ENCODE measurements around the gene RIMS4.

Gene RIMS4

DNA sequence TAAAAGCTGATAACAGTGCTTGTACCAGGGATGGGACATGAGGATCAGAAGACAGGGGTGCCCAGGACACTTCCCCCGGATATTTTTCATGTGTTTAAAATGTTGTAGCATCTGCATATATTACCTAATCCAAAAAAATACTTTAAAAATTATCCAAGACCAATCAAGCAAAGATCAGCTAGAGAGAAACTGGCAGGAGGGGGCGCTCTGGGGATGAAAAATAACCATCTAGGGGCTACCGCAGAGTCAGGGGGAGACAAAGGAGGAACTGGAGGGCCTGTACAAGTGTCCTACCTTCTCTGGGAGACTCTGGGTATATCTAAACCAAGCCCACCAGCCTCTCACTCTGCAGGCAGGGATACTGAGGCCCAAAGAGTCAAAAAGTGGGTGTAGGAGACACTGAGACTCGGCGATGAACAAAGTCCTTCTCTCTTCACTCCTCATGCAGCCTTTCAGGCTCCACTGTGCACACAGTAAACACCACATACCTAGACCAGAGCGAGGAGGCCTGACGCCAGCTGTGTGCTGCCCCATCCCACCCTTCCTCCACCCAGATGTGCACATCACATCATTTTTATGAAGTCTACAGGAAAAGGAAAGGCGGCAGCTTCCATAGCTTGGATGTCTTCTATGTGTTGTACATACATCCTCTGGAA, 9.8 kb downstream of the RIMS4 start:
- Histone ChIP-seq H3K4me3 (no peak overlapping the region), H3K27ac (no peak overlapping the region)

DNA sequence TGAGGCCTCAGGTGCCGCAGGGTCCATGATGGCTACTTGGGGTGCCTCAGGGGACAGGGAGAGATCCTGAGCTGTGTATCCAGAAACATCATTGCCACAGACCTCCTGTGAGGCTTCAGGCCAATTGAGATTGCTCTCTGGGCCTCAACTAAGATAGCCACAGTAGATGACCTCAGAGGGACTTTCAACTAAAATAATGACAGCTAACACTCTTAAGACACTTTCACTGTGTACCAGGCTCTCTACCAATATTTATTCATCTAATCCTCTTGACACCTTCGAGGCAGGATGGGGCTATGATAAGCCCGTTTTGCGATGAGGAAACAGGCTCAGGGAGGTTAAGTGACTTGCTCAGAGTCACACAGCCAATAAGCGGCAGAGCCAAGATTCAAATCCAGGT, 10.7 kb downstream of the RIMS4 start:
- Histone ChIP-seq H3K27ac (no peak overlapping the region), H3K4me3 (no peak overlapping the region)

DNA sequence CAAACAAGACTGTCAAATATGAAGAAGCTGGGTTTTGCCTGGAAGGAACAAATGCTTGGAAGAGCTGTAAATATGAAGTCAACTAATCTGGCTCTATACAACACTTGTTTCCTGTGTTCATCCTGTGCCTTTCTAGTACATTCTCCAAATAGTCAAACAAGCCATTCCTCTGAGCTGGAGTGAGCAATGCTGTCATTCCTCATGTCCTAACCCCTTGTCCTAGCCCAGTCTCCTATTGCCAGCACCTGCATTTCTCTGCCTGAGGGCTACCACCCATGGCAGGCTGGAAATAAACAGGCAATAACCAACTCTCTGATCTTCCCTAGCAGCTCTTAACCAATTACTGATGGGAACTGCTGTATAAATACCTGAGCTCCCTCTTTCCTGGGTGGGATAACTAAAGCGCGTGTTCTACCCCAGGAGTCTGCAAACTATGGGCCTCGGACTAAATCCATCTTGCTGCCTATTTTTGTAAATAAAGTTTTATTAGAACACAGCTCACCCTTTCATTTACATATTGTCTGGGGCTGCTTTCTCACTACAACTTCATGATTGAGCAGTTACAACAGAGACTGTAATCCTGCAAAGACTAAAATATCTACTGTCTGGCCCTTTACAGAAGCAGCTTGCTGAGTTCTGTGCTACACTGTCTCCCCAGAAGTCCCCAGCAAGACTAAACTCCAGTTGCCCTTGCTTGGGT, 13.4 kb downstream of the RIMS4 start:
- Histone ChIP-seq H3K4me3 (no peak overlapping the region), H3K27ac (no peak overlapping the region)

DNA sequence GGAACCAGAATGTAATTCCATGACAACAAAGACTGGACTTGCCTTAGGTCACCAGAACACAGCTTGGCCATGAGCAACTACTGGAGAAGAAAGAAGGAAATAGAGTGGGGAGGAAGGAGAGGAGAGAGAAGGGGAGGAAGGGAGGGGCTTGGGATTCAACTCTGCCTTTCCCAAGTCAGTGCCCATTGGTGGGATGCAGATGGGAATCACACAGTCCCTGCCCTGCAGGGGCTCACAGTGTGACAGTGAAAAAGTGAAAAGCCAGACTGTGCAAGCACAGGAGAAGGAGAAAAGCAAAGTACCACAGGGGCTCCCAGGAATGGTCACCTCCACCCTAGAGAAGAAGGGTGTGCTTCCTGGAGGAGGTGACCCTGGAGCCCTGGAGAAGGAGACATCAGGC, 14.0 kb downstream of the RIMS4 start:
- Histone ChIP-seq H3K4me3 (no peak overlapping the region), H3K27ac (no peak overlapping the region)

DNA sequence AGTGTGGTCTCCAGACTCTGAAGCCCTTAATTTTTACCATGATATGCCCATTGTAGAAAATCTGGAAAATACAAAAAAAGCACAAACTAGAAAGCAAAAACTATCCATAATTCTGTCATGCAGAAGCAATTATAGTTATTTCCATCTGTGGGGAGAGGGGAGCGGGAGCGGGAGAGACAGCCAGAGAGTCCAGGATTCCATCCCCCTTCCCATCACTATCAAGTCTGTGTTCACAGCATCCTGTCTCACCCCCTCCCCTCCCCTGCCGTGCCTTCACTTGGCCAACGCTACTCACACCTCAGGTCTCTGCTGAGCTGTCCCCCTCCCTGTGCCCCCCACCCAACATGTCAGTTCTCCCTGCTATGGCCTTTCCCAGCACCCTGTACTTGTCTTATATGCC, 14.5 kb downstream of the RIMS4 start:
- Histone ChIP-seq H3K4me3 (no peak overlapping the region), H3K27ac (no peak overlapping the region)

DNA sequence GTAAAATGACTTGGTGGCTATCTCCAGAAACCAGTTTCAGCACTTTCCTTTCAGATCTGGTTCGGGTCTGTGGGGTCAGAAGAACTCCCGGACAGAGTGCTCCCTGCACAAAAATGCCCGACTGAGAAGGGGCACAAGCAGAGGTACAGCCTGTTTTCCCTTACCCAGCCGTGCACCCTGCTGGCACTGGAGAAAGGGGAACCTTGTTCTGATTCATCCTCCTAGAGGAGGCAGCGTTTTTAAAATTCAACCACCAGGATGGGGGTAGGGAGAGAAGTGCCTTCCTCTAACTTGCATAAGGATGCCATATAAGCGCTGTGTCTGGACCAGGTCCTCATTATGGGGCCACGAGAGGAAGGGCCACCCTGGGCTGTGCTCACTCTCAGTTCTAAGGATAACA, 17.6 kb downstream of the RIMS4 start:
- Histone ChIP-seq H3K27ac (no peak overlapping the region), H3K4me3 (no peak overlapping the region)

DNA sequence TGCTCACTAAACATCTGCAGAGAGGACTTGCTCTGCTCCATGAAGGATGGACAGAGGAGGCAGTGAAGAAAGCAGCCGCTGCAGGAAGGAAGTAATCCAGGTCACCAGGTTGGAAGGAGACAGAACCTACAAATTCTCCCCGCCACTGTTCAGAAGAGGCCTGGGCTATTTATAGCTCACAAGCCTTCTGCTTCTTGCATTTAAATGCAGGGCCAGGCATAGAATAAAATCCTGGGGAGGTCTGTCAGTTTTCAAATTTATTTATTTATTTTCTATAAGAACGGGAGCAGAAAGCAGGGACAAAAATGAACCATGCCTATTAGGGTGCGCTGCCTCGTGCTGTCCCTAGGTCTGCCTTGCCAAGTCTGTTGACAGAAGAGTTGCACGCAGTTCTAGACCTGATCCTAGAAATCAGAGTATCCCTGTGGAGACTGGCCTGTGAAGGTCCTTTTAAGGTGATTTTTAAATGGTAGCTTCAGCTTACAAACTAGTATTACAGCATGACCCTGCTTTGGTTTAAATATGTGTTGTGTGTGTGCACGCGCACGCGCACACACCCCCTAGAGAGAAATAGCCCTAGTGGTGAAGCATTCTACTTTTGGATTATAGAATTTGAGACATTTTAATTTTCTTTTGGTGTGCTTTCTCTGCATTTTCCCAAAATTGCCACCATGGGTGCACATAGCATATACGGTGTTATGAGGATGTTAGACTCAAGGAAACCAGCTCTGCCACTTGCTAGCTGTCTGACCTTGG, 19.5 kb downstream of the RIMS4 start:
- Histone ChIP-seq H3K4me3 (no peak overlapping the region), H3K27ac (no peak overlapping the region)

DNA sequence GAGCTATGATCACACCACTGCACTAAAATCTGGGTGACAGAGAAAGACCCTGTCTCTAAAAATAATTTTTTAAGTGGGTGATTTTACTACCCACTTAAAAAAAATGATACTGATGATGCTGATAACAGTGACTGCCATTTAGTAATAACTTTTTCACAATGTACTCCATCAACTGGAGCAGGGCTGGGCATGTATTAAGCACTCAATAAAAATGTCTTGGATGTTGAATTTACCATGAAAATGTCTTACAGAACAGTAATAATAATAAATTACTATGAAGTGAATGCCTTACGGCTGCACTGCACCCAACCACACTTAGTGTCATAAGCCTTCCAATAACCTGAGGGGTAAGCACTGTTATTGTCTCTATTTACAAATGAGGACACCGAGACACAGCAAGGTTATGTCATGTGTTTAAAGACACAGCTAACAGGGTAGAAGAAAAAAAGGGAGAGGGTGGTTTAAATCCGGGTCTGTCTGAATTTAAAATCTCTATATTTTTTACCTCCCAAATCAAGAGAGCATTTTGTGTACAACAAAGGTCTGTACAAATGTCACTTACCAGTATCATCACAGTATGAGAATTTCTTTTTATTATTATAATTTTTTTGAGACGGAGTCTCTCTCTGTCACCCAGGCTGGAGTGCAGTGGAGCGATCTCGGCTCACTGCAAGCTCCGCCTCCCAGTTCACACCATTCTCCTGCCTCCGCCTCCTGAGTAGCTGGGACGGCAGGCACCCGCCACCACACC, 21.5 kb downstream of the RIMS4 start:
- Histone ChIP-seq H3K27ac (no peak overlapping the region), H3K4me3 (no peak overlapping the region)

DNA sequence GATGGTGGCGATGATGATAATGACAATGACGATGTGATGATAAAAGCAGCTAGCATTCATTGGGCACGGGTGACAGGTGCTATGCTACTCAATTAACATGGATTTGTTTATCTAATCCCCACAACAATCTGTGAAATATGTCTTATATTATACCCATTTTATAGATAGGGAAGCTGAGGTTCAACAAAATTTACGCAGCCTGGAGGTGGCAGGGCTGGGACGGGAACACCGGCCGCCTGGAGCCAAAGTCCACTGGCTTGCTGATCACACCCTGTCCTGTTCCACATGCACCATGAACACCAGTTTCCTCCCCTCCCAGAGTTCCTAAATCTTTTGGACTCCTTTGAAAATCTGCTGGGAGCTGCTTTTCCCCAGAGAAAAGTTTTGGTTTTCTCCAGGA, 23.0 kb downstream of the RIMS4 start:
- H3K4me3 ChIP-seq, result no peak overlapping the region
- H3K27ac ChIP-seq, result no peak overlapping the region

DNA sequence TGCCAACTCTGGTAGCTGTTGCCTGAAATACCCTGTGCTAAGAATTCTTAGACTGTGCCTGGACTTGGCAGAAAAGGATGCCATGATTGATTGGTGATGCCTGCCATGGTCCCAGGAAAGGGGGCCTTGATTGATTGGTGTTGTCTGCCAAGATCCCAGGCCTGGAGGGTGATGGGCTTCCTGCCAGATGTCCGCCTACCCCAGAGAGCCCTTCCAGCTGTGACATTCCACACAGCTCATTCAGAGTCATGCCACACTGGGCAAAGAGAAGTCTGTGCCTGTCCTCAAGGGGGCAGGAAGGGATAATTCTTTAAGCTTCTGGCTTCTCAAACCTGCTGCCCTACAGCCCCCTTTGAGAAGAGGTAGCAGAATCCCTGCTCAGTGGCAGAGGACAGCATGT, 24.6 kb downstream of the RIMS4 start:
- no peak overlapping the region for H3K4me3 ChIP-seq
- H3K27ac ChIP-seq, result no peak overlapping the region

DNA sequence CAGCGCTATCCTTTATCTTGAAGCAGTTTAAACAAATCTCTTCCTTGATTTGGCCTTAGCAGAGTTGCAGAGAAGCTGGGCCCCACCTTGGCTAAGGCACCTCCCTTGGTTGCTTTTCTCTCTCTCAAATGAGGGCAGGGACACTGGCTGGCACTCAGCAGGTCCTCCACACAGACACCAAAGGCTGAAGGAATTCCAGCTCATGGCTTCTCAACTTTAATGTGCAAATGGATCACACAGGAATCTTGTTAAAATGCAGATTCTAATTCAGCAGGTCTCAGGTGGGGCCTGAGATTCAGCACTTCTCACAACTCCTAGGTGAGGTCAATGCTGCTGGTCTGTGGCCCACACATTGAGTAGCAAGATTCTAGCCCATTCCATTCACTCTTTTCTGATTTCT, 25.7 kb downstream of the RIMS4 start:
- Histone ChIP-seq H3K4me3 (no peak overlapping the region), H3K27ac (no peak overlapping the region)

DNA sequence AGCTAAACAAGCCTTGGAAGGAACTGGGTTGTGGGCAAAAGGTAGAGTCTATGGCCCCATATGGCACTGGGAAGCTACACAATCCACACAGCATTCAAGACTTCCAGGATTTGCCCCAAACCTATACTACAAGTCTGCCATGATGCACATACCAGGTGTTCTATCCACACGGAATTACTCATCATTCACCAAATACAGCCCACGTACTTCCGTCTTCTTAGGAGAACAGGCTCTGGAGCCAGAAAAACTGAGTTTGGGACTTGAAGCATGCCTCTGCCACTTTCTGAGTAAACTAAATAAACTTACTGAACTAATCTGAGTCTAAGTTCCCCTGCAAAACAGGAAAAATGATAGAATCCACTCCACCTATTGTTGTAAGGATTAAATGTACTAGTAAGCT, 28.6 kb downstream of the RIMS4 start:
- H3K4me3 ChIP-seq, result no peak overlapping the region

DNA sequence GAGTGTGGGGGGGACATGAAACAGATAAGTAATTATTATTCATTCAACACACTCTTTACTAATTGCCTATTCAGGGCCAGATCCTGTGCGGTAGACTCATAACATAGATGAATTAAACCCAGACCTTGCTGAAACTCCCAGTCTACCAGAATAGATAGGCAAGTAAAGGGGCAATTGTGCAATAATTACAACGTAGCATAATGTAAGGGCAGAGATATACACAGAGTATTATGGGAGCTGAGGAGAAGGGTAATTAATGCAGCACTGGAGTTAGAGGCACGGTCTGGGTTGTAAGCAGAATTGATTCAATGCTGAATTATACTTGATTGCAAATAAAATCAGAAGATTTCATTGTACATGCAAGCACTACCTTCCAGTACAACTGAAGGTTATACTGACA, 29.2 kb downstream of the RIMS4 start:
- Histone ChIP-seq H3K4me3 (no peak overlapping the region), H3K27ac (no peak overlapping the region)

More for the DNA sequence above, 28.6 kb downstream of the RIMS4 start:
- no peak overlapping the region for H3K27ac ChIP-seq

DNA sequence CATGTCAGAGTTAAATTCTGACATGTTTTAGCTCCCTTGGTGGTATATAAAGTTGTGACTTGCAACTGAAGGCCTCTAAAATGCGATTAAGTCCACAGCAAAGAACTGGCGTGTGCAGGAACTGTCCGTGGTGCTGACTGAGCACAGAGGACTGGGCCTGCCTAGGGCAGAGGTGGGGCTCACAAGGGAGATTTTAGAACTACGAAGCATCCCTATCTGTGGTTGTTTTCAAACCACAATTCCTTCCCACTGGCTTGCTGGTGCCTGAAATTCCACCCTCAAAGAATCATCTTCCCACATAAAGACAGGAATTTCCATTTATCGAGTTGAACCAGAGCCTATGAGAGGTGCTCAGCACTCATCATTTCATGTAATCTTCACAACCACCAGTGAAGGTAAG, 30.1 kb downstream of the RIMS4 start:
- Histone ChIP-seq H3K27ac (no peak overlapping the region), H3K4me3 (no peak overlapping the region)

DNA sequence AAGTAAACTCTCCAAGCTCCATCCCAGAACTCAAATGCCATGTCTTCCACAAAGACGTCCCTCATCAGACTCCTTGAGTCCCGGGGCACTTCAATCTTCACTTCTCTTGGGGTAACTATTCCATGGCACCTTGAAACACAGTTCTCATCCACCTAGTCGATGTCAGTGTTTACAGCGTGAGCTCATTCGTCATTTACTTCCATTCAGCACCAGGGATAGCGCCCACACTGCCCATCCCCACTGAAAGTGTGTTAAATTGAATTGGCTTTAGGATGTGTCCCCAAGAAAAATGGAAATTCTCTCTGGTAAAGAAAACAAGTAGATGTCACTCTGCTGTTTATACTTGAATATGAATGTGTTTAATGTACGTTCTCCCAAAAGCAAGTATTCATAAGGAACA, 33.4 kb downstream of the RIMS4 start:
- Histone ChIP-seq H3K4me3 (no peak overlapping the region), H3K27ac (no peak overlapping the region)

DNA sequence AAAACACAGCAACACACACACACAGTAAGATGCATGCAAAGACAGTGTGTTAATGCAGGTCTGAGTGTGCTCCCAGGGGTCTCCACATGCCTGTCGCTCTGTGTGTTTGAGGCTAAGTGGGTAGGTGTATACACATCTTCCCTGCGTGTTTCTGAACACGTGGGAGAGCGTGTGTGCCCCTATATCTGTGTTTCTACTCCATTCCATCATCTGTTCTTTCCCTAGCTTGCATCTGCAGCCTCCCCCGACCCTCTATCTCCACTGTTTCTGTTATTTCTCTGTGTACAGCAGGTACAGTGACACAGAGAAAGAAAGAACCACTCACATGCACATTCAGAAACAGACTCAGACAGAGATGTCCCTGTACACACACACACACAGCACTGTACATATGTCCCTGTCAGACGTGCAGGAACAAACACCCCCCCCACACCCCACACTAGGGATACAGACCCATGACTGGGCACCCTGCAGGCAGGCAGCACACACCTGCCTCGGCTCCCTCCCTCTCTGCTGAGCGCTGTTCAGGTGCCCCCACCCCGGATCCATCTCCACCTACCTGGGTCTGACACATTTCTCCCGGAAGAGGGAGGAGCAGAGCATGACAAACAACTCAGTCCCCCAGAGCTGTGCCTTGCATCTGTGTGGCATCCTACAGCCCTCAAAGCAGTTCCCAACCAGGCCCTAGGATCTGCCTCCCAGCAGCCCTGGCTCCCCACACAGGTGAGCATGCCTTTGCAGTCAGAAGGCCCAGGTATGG, 37.1 kb downstream of the RIMS4 start:
- Histone ChIP-seq H3K27ac (no peak overlapping the region), H3K4me3 (no peak overlapping the region)

DNA sequence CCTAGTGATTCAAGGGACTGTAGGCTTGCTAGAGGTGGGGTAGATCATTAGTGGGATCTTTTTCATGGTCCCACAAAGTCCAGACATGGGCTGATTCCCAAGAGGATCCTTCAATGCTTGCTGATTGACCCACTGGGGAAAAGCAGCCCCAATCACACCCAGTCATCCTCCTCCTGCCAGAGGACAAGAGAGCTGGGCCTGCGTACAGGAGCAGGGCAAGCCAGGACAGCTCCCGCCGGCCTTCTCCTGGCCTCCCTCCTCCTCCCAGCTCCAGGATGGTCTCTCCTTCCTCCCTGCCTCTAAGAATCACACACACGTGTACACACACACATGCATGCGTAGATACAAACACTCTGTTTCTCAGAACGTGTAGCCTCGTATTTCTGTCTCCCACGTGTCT, 37.7 kb downstream of the RIMS4 start:
- Histone ChIP-seq H3K27ac (no peak overlapping the region), H3K4me3 (no peak overlapping the region)

DNA sequence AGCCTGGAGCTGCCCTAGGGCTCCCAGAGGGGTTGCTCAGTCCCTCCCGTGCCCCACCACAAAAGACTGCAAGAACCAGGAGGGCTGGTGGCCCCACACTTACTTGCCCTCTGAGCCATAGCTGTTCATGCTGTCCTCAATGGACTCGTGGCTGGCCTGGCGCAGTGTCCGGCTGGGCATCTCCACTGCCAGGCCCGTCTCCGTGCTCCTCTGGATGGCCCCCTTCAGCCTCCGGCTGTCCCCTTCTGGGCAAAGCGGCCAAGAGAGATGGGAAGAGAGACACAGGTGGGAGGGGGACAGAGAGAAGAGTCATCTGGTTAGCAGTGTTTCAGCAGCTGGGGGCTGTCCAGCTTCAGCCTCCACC, 39.2 kb downstream of the RIMS4 start:
- H3K27ac ChIP-seq, result no peak overlapping the region
- H3K4me3 ChIP-seq, result no peak overlapping the region

DNA sequence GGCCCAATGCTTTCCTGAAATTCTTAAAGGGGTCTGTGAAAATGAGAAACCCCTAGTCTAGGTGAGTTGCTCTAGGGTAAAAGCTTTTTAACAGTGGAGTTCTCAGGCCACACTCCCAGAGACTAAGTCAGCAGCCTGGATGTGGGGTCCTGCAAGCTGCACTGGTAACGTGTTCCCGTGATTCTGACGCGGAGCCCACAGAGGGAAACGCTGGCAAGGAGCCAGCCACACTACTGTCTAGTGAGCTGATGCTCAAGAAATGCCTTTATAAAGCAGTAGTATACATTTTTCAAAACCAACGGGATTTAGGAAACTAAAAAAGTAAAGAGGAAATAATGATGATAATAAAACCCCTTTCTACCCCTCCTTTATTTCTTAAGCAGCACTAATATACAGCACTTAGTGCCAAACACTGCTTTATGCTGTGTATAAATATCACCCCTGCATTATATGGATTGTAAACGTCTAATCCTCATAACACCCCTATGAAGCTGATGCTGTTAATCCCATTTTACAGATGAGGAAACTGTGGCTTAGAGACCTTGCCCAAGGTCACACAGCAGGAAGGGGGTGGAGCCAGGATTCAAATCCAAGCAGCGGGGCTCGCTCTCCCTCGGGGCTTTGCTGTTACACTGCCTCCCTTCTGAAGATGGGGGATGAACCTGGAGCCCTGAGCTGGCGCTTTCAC, 39.7 kb downstream of the RIMS4 start:
- Histone ChIP-seq H3K27ac (no peak overlapping the region), H3K4me3 (no peak overlapping the region)

Data from skin epidermis (tissue), 12 donors.